CD4-positive, alpha-beta T cell treated with Interferon alpha-2 for 1 hour (primary cell): ENCODE measurements around the gene RGL1.

ENCODE experiments used
- DNase-seq, 2 donors: peaks; one replicate each; pipeline ENCODE4 v3.0.0-alpha.2; 2020 to 2022

RGL1 gene

GRCh38 chr1:183966487-183966886, 161.6 kb downstream of the RGL1 start:
- no peak for DNase-seq

- peak in 1 of 2 donors; percentile 12 for DNase-seq
Observed at GRCh38 chr1:183967914-183968313, 163.0 kb downstream of the RGL1 start.

- DNase-seq: no peak
Observed at GRCh38 chr1:183968386-183968785, 163.5 kb downstream of the RGL1 start.

- no peak for DNase-seq
Observed at GRCh38 chr1:183970516-183971300, 165.8 kb downstream of the RGL1 start.

- no peak for DNase-seq
Observed at GRCh38 chr1:183975651-183976050, 170.7 kb downstream of the RGL1 start.

- DNase-seq: no peak
Observed at GRCh38 chr1:183977717-183978116, 172.8 kb downstream of the RGL1 start.
